Hepatocyte (in vitro differentiated cells): ENCODE data around the gene KLF9.

Source experiments
- CTCF ChIP-seq: fragments of 200-600 bp; sonication (generic); IDR thresholded peaks from 2 replicates; pipeline ENCODE4 v1.5.1; 2016; ENCODE audit warnings: antibody characterized with exemption, mild to moderate bottlenecking; ENCODE audit not compliant: poor library complexity
- EZH2 ChIP-seq: fragments of 200-600 bp; sonication (generic); IDR thresholded peaks from 2 replicates; pipeline ENCODE4 v1.6.1; 2016; ENCODE audit warnings: antibody characterized with exemption, mild to moderate bottlenecking, borderline replicate concordance
- EZH2phosphoT487 ChIP-seq: fragments of 200-600 bp; sonication (generic); IDR thresholded peaks from one replicate; pipeline ENCODE4 v1.6.1; 2018; ENCODE audit warnings: antibody characterized with exemption, mild to moderate bottlenecking, low read depth, moderate library complexity; ENCODE audit not compliant: unreplicated experiment, severe bottlenecking

GRCh38 chr9:70439991-70440706 is 25.7 kb upstream of the KLF9 start:
- TF ChIP-seq EZH2phosphoT487 (no peak), EZH2 (no peak), CTCF (no peak)
